ENCODE data around the gene COMMD7.
"Not testable (repeated sequence)": the region's sequence is repeated elsewhere in the genome, so short reads cannot be mapped to it uniquely, and the experiment has no call there.

COMMD7 gene

DNA sequence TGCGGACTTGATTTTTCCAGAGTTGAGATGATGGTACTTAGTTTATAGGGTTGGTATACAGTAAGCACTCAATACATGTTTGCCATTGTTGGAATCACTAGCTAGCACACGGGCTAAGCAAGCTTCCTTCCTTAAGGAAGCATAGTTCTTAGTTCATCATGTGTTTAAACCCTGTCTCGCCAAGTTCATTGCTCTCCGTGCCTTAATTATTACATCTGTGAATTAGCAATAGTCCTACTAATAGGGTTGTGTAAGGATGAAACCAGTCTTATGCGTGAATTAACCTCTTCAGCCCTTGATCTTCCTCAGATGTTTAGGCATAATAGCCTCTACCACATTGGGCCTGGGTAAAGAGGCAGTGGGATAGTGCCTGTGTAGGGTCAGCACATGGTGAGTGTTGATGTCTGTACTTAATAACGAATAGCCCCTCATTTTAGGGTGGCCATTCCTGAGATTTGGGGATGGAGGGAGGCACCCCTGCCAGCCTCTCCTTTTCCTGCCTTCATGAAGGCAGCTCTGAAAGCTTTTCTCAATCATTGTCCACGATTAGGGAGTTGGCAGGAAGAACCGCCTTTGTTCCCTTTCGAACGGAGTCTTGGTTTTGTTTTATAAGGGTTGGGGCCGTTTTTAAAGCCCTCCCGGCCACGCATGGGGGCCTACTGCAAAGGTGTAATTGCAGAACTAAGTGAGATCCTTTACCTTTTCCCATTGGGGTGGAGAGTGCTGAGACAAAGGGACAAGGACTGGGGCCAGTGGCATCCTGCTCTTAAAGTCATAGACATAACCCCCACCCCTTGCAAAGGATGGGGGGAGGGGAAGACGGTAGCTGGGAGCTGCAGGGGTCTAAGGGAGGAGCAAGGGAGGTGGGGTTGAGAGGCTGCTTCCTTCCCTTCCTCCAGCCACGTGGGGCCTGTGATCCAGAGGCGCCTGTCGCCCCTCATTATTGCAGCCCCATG is 21.0 kb upstream of the COMMD7 start:
- no peak for DNase-seq

GRCh38 chr20:32763202-32764004 is 20.1 kb upstream of the COMMD7 start:
- no peak for DNase-seq

- no peak for DNase-seq
These were observed 19.5 kb upstream of the COMMD7 start for GRCh38 chr20:32762754-32763201.

DNA sequence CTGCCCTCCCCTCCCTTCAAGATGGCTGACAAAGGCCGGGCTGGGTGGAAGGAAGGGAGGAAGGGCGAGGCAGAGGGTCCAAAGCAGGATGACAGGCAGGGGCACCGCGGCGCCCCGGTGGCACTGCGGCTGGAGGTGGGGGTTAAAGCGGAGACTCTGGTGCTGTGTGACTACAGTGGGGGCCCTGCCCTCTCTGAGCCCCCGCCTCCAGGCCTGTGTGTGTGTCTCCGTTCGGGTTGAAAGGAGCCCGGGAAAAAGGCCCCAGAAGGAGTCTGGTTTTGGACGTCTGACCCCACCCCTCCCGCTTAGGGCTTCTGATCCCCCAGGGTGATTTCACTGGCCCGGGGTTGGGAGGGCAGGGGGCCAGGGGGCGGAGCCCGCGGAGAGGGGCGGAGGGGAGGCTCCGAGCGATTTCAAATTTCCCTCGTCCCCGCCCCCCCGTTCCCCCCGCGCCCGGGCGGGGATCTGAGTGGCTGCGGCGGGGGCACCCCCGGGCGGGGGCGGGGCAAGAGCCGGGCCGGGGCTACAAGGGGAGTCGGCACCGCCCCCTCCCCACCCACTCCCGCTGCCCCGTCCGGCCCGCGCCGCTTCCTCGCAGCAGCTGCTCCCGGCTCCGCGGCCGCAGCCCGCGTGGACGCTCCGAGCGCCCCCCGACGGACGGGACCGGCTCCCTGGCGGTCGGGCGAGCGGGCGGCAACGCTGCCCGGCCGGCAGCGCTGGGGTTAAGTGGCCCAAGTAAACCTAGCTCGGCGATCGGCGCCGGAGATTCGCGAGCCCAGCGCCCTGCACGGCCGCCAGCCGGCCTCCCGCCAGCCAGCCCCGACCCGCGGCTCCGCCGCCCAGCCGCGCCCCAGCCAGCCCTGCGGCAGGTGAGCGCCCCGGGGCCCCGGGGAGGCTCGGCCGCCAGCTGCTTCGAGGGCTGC is 18.8 kb upstream of the COMMD7 start, which contains the start of gene DNMT3B:
TSS of gene DNMT3B (plus strand) at position 555 of the 923 bp plus-strand sequence. CDS start 17,939 bp downstream, outside the sequence.
- no peak for DNase-seq

DNA sequence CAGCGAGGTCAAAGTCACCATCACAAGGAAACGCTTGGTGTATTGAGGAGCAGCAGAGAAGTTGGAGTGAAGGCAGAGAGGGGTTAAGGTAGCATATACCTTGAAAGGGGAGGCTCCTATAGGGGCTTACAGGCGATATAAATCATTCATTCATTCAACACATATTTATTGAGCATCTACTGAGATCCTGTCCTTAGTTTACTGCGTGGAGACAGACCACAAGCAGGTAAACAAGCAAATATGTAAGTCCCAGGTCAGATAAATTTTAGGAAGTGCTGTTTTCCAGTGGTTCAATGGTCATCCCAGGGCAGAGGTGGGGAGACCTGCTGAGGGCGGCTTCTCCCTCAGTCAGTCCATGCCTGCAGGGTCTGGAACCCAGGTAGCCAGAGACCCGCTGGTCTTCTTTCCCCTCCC is 18.2 kb upstream of the COMMD7 start:
- DNase-seq, result no peak

DNA sequence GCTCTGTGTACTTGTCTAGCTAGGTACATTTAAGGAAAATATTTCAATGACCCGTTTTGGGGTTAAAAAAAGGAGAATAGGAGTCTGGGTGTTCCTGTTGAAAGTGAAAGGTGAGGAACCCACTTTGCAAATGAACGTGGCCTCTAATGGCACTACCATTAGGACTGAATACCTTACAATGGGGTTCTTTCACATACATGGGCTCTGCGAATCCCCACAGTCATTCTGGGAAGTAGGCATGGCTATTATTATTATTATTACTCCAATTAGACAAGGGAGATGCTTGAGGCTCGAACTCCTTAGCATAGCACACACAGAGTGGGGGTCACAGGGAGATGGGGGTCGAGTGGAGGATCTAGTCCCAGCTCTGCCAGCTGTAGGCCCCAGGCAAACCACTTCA is 12.9 kb upstream of the COMMD7 start:
- DNase-seq, result no peak

DNA sequence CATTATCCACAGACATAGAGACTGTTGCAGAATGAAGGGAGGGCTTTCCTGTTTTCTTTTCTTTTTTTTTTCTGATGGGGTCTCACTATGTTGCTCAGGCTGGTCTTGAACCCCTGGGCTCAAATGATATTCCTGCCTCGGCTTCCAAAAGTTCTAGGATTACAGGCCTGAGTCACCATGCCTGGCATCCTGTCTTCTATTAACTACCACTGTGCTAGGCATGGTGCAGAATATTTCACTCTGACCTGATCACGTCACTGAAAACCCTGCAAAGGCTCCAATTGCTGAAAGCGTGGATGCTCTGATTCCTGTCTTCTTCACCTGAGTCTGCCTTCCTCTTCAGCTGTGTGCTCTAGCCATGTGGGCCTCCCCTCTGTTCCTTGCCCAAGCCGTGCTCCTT is 10.5 kb upstream of the COMMD7 start:
- DNase-seq, result no peak

DNA sequence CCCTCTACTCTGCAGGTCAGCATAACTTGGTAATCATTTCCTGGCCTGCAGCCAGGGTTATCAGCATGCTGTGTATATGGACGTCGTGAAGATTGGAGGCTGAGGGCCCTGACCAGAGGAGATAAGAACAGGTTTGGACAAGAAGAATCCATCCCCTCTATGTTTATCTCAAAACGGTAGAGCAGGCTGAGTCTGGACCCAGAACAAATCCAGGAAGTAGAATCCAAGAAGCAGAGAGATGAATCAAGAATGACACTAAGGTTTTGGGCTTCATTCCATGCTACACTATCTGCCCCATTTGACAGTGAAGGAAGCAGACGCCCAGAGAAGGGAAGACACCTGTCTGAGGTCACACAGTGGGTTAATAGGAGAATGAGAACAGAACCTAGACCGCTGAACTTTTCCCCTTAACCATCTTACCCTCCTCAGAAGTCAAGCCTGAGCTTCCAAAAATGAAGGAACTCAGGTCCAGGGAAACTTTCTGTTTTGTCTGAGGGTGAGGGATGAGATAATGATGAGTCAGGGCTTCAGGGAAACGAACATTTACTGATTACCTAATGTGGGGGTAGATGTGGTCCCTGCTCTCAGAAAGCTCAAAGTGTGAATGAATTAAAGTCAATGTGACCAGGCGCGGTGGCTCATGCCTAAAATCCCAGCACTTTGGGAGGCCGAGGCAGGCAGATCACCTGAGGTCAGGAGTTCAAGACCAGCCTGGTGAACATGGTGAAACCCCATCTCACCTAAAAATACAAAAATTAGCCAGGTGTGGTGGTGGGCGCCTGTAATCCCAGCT is 9.4 kb upstream of the COMMD7 start:
- DNase-seq, result no peak

GRCh38 chr20:32751702-32752457 is 8.6 kb upstream of the COMMD7 start:
- no peak for DNase-seq

- no peak for DNase-seq
These were observed 8.0 kb upstream of the COMMD7 start for GRCh38 chr20:32751293-32751692.

GRCh38 chr20:32749914-32750637 is 6.8 kb upstream of the COMMD7 start:
- no peak for DNase-seq

GRCh38 chr20:32742322-32743236 is 688 bp downstream of the COMMD7 start:
- no peak for DNase-seq

DNA sequence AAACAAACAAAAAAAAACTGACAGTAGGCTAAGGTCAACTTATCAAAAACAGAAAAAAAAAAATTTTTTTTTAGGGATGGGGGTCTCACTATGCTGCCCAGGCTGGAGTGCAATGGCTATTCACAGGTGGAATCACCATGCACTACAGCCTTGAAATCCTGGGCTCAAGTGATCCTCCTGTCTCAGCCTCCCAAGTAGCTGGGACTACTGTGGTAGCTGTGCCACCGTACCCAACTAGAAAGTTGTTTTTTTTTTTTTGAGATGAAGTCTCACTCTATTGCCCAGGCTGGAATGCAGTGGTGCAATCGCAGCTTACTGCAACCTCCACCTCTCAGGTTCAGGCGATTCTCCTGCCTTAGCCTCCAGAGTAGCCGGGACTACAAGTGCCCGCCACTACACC is 2.1 kb downstream of the COMMD7 start:
- no peak for DNase-seq

GRCh38 chr20:32737371-32738223 is 5.7 kb downstream of the COMMD7 start:
- DNase-seq, result no peak

DNA sequence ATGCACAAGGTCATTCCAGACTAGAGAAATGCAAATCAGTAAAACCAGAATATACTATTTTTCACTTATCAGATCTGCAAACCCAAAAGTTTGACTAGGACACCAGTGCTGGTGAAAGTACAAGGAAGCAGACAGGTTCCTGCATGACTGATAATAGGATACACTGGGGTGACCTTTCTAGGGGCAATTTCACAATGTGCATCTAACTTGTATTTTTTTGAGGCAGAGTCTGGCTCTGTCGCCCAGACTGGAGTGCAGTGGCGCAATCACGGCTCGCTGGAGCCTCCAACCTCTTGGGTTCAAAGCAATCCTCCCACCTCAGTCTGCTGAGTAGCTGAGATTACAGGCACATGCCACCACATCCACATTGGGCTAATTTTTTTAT is 11.4 kb downstream of the COMMD7 start:
- DNase-seq, result no peak

DNA sequence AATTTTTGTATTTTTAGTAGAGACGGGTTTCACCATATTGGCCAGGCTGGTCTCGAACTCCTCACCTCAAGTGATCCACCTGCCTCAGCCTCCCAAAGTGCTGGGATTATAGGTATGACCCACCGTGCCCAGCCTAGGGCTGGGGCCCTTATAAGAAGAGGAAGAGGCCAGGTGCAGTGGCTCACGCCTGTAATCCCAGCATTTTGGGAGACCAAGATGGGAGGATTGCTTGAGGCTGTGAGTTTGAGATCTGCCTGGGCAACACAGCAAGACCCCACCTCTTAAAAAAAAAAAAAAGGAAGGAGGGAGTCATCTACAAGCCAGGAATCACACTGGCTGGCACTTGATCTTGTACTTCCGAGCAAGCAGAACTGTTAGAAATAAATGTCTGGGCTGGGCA is 13.9 kb downstream of the COMMD7 start:
- not testable (repeated sequence) for DNase-seq

DNA sequence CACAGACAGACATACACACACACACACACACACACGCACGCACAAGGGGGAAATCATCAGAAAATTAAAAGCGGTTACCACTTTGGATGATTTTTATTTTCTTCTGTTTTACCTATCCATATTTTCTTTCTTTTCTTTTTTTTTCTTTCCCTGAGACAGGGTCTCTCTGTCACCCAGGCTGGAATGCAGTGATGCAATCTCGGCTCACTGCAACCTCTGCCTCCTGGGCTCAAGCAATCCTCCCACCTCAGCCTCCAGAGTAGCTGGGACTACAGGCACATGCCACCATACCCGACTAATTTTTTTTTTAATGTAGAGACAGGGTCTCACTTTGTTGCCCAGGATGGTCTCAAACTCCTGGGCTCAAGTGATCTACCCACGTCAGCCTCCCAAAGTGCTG is 14.8 kb downstream of the COMMD7 start:
- DNase-seq, result not testable (repeated sequence)

DNA sequence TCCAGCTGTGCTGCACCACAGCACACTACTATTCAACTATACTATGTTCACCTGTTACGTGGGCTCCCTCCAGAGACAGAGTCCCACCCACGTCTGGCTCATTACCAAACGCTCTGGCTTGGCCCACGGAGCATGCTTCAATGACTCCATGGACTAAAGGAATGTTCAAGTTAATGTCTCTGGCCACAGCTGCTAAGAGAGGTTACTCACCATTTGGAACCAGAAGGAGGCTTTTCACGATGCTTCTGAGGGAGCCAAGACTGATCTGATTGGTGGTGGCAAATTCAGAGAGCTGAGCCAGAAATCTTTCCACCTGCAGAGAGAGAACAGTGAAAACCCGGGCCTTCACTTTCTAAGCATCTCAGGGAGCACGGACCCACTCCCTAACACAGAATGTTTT is 15.6 kb downstream of the COMMD7 start:
- DNase-seq, result no peak
